Stimulated activated CD8-positive, alpha-beta memory T cell treated with anti-CD3 and anti-CD28 coated beads, Interleukin-4, amount 100 ng/mL, for 48 hours (primary cell): ENCODE results near the gene BTBD17.
"Not testable (repeated sequence)": the region's sequence is repeated elsewhere in the genome, so short reads cannot be mapped to it uniquely, and the experiment has no call there.

Experiments used
- DNase-seq: peaks from one replicate; pipeline ENCODE4 v3.0.0-alpha.2; 2020

Gene BTBD17

GRCh38 chr17:74361230-74362068, at the start of gene BTBD17:
Gene BTBD17 (minus strand): TSS chr17:74361868. CDS start chr17:74361819, 49 bp downstream.
- peak; percentile 63 for DNase-seq

DNA sequence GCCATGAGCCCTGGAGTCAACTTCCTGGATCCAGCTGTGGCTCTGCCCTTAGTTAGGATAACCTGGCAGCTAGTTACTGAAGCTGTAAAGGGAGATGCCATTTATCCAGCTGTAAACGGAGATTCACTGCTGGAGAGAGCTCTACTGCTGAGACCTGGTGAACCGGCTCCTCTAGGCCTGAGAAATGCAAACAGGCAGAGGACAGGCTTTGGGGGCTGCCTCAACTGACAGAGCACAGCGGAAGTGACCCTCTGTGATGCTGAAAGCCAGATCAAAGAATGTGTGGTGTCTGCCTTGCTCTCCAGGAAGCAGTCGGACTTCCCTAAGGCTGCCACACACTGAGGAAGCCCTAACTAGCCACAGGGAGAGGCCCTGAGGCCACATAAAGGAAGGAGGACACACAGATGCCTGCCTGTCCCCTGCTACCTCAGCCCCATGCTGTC, 48.4 kb upstream of the BTBD17 start:
- DNase-seq = no peak

DNA sequence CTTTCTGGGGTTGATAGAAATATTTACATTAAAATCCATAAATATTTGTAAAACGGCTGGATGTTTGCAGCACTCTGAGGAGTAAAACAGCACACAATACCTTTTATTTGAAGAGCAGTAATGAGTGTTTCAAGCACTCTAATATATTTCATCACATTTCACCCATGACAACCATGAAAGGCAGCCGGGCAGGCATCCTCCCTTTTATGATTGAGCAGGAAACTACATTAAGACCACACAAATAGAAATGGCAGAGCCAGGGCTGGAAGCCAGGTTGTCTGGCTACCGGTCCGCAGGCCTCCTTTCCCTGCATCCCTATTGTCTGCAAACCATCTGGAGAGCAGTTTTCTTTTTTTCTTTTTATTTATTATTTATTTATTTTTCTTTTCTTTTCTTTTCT, 47.1 kb upstream of the BTBD17 start:
- no peak for DNase-seq

- DNase-seq = no peak
Measured at GRCh38 chr17:74408262-74408661, 46.6 kb upstream of the BTBD17 start.

DNA sequence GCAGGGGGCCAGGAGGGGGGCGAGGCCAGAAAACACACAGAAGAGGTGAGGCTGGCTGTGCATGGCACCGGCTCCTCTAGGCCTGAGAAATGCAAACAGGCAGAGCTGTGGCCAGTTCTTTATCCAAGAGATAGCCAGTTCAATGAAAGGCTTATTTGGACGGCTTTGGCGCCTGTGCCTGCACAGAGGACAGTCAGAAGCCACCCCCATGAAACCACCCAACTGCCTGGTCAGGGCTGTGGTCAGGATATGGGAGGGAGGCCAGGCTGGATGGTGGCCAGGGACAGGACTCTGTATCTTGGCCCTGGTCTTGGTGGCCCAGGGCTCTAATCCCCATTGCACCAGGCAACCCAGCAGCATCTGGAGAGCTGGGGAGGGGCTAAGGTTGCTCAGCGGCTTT, 45.7 kb upstream of the BTBD17 start:
- DNase-seq = no peak

DNA sequence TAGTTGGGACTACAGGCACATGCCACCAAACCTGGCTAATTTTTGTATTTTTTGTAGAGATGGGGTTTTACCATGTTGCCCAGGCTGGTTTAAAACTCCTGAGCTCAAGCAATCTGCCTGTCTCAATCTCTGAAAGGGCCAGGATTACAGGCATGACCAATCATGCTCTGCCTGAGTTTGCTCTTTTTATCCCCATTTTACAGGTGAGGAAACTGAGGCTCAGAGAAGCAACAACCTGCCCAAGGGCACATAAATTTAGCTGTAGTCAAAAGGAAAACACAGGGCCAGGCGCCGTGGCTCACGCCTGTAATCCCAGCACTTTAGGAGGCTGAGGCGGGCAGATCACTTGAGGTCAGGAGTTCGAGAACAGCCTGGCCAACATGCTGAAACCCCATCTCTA, 43.6 kb upstream of the BTBD17 start:
- not testable (repeated sequence) for DNase-seq

GRCh38 chr17:74404789-74405188, 43.1 kb upstream of the BTBD17 start:
- no peak for DNase-seq

GRCh38 chr17:74404218-74404617, 42.5 kb upstream of the BTBD17 start:
- no peak for DNase-seq

GRCh38 chr17:74403512-74404137, 42.0 kb upstream of the BTBD17 start:
- DNase-seq = no peak

- no peak for DNase-seq
Measured at GRCh38 chr17:74402048-74402447, 40.4 kb upstream of the BTBD17 start.

DNA sequence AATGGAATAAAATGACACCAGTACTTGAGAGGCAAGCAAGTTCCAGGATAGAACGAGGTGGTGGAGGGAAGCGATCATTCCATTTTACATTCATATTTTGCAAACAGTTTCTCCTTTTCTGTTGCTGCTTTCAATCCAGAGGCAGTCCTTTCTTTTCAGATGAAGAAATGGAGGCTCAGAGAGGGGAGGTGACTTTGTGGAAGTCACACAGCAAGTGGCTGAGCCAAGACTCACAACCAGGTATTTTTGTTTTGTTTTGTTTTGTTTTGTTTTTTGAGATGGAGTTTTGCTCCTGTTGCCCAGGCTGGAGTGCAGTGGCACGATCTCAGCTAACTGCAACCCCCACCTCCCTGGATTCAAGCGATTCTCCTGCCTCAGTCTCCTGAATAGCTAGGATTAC, 34.9 kb upstream of the BTBD17 start:
- no peak for DNase-seq

- DNase-seq = no peak
Measured at GRCh38 chr17:74394977-74395376, 33.3 kb upstream of the BTBD17 start.

GRCh38 chr17:74394275-74394950, 32.7 kb upstream of the BTBD17 start:
- no peak for DNase-seq

- no peak for DNase-seq
Measured at GRCh38 chr17:74393346-74393942, 31.8 kb upstream of the BTBD17 start.

DNA sequence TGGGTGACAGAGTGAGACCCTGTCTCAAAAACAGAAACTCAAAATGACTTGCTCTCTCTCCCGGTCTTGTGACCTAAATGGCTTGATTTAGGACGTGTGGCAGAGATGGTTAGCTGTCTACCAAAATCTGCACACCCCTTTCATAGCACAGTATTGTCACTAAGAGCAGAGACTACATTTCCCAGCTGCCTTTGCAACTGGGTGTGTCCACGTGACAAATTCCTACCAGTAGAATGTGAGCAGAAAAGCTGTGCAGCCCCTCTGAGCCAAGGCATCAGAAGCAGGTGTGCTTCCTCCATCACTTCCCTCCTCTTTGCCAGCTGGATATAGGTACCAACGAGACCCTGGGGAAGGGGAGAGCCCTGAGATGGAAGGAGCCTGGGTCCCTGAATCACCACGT, 31.2 kb upstream of the BTBD17 start:
- no peak for DNase-seq

GRCh38 chr17:74391771-74392170, 30.1 kb upstream of the BTBD17 start:
- DNase-seq = no peak

DNA sequence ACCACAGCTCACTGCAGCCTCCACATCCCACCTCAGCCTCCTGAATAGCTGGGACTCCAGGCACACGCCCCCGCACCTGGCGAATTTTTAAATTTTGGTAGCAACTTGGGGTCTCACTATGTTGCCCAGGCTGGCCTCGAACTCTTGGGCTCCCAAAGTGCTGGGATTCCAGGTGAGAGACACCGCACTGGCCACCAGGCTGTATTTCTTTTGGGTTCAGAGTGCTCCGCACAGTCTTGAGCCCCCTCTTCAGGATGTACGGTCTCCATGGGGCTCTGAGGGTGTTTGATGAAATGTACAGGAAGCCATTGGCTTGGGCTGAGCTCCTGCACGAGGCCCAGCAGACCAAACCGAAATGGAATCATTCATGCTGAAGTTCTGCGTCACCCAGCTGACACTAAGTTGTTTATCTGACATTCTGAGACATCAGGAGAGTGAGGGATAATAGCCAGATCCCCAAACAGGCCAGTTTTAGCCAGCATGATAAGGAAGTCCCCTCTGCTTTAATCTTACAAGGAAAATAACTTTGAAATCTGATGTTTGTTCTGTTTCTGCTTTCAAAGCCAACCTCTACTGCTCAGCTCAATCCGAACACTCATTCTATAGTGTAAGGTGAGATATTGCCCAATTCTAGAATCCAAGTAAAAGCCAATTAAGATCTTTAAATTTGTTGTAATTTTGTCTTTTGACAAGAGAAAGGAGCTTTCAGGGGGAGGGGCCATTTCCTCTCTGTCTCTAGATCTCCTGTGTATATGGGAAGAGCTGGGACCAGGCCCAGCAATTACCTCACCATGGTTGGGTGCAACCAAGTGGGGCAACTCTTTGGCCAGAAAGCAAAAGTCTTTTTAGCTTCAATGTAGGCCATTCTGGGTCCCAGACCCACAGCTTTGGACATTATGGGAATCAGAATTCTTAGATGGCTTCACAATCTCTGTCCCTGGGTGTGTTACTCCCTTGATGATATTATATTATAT, 29.3 kb upstream of the BTBD17 start:
- DNase-seq = no peak

- no peak for DNase-seq
Measured at GRCh38 chr17:74389937-74390679, 28.4 kb upstream of the BTBD17 start.

DNA sequence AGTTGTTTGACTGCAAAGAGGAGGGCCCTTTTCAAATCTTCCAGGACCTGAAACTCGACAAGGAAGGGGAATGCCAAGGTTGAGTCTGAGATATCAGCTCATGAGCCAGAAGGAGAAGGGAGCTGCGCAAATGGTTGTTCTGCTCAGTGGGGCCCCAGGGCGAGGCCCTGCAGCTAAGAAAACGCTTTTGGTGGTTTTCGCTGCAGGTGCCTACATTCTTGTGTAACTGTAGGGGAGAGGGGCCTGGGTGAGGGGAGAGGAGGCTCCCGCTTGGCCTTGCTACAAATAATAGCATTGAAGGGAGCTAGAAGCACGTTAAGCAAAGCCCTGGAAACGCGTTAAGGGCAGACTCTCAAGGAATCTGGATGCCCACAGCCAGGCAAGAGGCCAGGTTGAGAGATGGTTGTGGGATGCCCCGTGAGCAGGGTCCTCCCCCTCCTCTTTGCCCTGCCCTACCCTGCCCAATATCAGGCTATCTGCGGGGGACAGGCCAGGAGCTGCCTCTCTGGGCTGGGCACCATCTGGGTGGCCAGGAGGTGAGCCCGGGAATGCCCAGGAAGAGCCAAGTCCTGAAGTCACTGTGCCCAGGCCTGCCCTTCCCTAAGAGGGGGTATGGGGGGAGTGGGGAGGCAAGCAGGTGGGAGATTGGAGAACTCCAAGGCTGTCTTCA, 27.6 kb upstream of the BTBD17 start:
- no peak for DNase-seq

- DNase-seq = no peak
Measured at GRCh38 chr17:74387365-74388218, 25.9 kb upstream of the BTBD17 start.
